Heart left ventricle (tissue), 16 donors: ENCODE results near the gene XPR1. TPM values are rescaled to one million over a fixed set of nuclear protein-coding genes. Genes with fewer than 3 reads are reported as not detected.

Source experiments
- ATAC-seq, 4 donors: fragments of 200-7000 bp; cut with Tn5 transposase; one replicate each; pipeline ENCODE4 v1.9.1; 2020 to 2022; ENCODE audit warnings: moderate library complexity in 4 of 4, mild to moderate bottlenecking in 3 of 4, moderate number of reproducible peaks in 1 of 4
- DNase-seq, 5 donors: peaks; one replicate each; pipeline ENCODE4 v3.0.0-alpha.2; 2020
- H3K27ac ChIP-seq, 12 donors: fragments of 200-600 bp; sonication (generic) in 4 of 12; one replicate each; pipeline versions ENCODE4 v1.5.0 to v1.8.0; 2016 to 2022; ENCODE audit warnings: mild to moderate bottlenecking in 2 of 12
- H3K27me3 ChIP-seq, 9 donors: fragments of 200-600 bp; sonication (generic) in 2 of 9; one replicate each; pipeline versions ENCODE4 v1.5.1 to v1.8.0; 2016 to 2022; ENCODE audit warnings: mild to moderate bottlenecking in 3 of 9
- H3K36me3 ChIP-seq, 9 donors: fragments of 200-600 bp; sonication (generic) in 2 of 9; one replicate each; pipeline versions ENCODE4 v1.5.0 to v1.8.0; 2018 to 2022; ENCODE audit warnings: mild to moderate bottlenecking in 2 of 9
- H3K4me1 ChIP-seq, 12 donors: fragments of 200-600 bp; sonication (generic) in 4 of 12; one replicate each; pipeline versions ENCODE4 v1.5.0 to v1.8.0; 2016 to 2022; ENCODE audit warnings: mild to moderate bottlenecking in 3 of 12
- H3K4me3 ChIP-seq, 12 donors: fragments of 200-600 bp; sonication (generic) in 4 of 12; one replicate each; pipeline versions ENCODE4 v1.5.0 to v1.8.0; 2017 to 2022; ENCODE audit warnings: mild to moderate bottlenecking in 9 of 12, moderate library complexity in 4 of 12
- H3K9me3 ChIP-seq, 12 donors: fragments of 200-600 bp; sonication (generic) in 4 of 12; one replicate each; pipeline versions ENCODE4 v1.5.0 to v1.8.0; 2016 to 2022; ENCODE audit warnings: mild to moderate bottlenecking in 1 of 12
- CTCF ChIP-seq, 12 donors: fragments of 200-600 bp; sonication (generic) in 4 of 12; IDR thresholded peaks; one replicate each; pipeline versions ENCODE4 v1.5.0 to v1.8.0; 2018 to 2022; ENCODE audit warnings: antibody characterized with exemption in 12 of 12, mild to moderate bottlenecking in 5 of 12
- POLR2A ChIP-seq, 2 donors: fragments of 450-650 bp; IDR thresholded peaks; one replicate each; pipeline ENCODE4 v1.6.1; 2017; ENCODE audit warnings: antibody characterized with exemption in 2 of 2, mild to moderate bottlenecking in 2 of 2, moderate library complexity in 2 of 2
- WGBS, 4 donors: extraction: QIAGEN DNeasy Blood & Tissue Kit in 2 of 4; methylation state at CpG; one replicate each; pipeline versions ENCODE4 v1.1.5 to v1.1.7; 2013 to 2018; 5-methylcytosine and 5-hydroxymethylcytosine counted together
- intact Hi-C, 10 donors: fragments of 100-400 bp; cut with DNase I; formaldehyde crosslinking; loops; one replicate each; pipeline versions ENCODE4 v1.11.1 to v1.14.2; 2022
- polyA plus RNA-seq, 2 donors: library from polyadenylated mRNA; stranded (reverse); fragments of 200-250 nt; gene quantifications; one replicate each; pipeline ENCODE4 v1.2.3, GENCODE V29; 2013
- total RNA-seq, 9 donors: library from RNA; depleted of rRNA in 2 of 9; stranded (reverse); fragments of >200 nt in 2 of 9; fragmentation: NEBNext Ultra II Directional in 3 of 9; extraction: Animal tissue kit (Norgen Biotek cat#: 25700) in 3 of 9; gene quantifications; one replicate each; pipeline versions ENCODE4 v1.1.0 to v1.2.4, GENCODE V29; 2016 to 2023
- donor health status: ischemic (EF 13 %, LVEDD 7.1; RV severe dilation, severe dysfunction).
- donor health status: healthy with polysubstance abuse.
- donor health status: DM: no; HTN: yes; CAD: no.
- donor health status: DM: no; HTN: no; CAD: no.
- donor health status: ischemic (EF 25% LVEDD 6.9; RV normal size, moderate dysfunction).
- donor health status: ischemic (EF 25% LVEDD 5.7; RV mildly dilated, moderate dysfunction).
- donor health status: healthy.
- donor health status: DM: yes; HTN: yes; CAD: no.
- donor health status: ischemic (EF 35%, LVEDD 5.7; RV mildly dilated, moderate dysfunction).
- donor health status: nonischemic (EF 11% LVEDD 7.7; RV severe dilation, severe dysfunction).
- donor health status: DM: yes; HTN: yes; CAD: no.
- donor health status: PGD.
- donor health status: ischemic (EF 29% LVEDD 5.4; RV normal size, mild dysfunction).
- donor health status: nonischemic (EF 23%, LVEDD 6.1; RV moderate dilation, normal function).

The XPR1 gene
- total and polyA plus RNA-seq, 11 donors: 18.6 to 163 (median 59.8) TPM

GRCh38 chr1:180778782-180779398, 147.1 kb downstream of the XPR1 start:
- H3K27ac ChIP-seq: no peak overlapping the region
- ATAC-seq (no peak), DNase-seq (no peak)
- H3K9me3 ChIP-seq: no peaks in the 10 kb centered on the region
- H3K27me3 ChIP-seq: no peaks in the 10 kb centered on the region
- TF ChIP-seq CTCF (IDR thresholded peaks at IDR 0.05) (peak in 4 of 12 donors; percentile 7 to 28 (median 18)), POLR2A (IDR thresholded peaks at IDR 0.05) (no peak)
- no peaks in the 10 kb centered on the region for H3K36me3 ChIP-seq
- 87 to 94% (median 91%) methylated on average over 1 of the region's 1 CpG for WGBS, 4 donors
- no peak overlapping the region for H3K4me3 ChIP-seq
- intact Hi-C loops: loop anchor here in 1 of 10 donors (10.0 kb wide), 1 partner anchor 134 kb away; no protein-coding TSS in a partner anchor
- peaks cover 0 to 27% (median 6%) of the 10 kb centered on the region in 12 donors for H3K4me1 ChIP-seq

DNA sequence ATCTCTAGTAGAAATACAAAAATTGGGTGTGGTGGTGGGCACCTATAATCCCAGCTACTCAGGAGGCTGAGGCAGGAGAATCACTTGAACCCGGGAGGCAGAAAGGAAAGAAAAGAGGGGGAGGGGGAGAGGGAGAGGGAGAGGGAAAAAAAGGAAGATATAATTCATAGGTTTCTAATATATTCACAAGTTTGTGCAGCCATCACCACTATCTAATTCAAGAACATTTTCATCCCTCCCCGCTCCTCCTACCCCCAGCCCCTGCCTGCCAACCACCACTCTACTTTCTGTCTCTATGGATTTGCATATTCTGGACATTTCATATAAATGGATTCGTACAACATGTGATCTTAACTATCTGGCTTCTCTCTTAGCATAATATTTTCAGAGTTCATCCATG, 147.8 kb downstream of the XPR1 start:
- intact Hi-C loops: loop anchor here in 1 of 10 donors (10.0 kb wide), 1 partner anchor 135 kb away; no protein-coding TSS in a partner anchor
- Histone ChIP-seq H3K27me3 (no peaks in the 10 kb centered on the region), H3K27ac (no peak overlapping the region), H3K36me3 (no peaks in the 10 kb centered on the region), H3K4me1 (peaks cover 0 to 27% (median 6%) of the 10 kb centered on the region in 12 donors), H3K9me3 (no peaks in the 10 kb centered on the region), H3K4me3 (no peak overlapping the region)
- 94 to 99% (median 96%) methylated on average over 3 of the region's 3 CpGs for WGBS, 4 donors
- TF ChIP-seq CTCF (IDR thresholded peaks at IDR 0.05) (no peak), POLR2A (IDR thresholded peaks at IDR 0.05) (no peak)
- ATAC-seq (no peak), DNase-seq (no peak)

GRCh38 chr1:180781718-180782117, 149.9 kb downstream of the XPR1 start:
- intact Hi-C loops: no loop called here
- ATAC-seq (peak in 1 of 4 donors; percentile 25), DNase-seq (no peak)
- Histone ChIP-seq H3K36me3 (no peaks in the 10 kb centered on the region), H3K9me3 (no peaks in the 10 kb centered on the region), H3K4me3 (no peak overlapping the region), H3K27ac (no peak overlapping the region), H3K4me1 (peaks cover 0 to 35% (median 6%) of the 10 kb centered on the region in 12 donors), H3K27me3 (no peaks in the 10 kb centered on the region)
- TF ChIP-seq CTCF (IDR thresholded peaks at IDR 0.05) (no peak), POLR2A (IDR thresholded peaks at IDR 0.05) (no peak)
- WGBS, 4 donors: 76 to 86% (median 83%) methylated on average over 6 of the region's 6 CpGs

- WGBS, 4 donors: 83 to 88% (median 85%) methylated on average over 3 of the region's 3 CpGs
- ATAC-seq: no peak
- intact Hi-C loops: no loop called here
These were observed 153.5 kb downstream of the XPR1 start for GRCh38 chr1:180785291-180785690.

More at GRCh38 chr1:180785291-180785690, 153.5 kb downstream of the XPR1 start:
- no peak for TF ChIP-seq POLR2A (IDR thresholded peaks at IDR 0.05)
- TF ChIP-seq CTCF (IDR thresholded peaks at IDR 0.05): no peak
- no peak overlapping the region for H3K4me3 ChIP-seq
- no peaks in the 10 kb centered on the region for H3K27me3 ChIP-seq
- DNase-seq: no peak
- H3K27ac ChIP-seq: no peak overlapping the region
- H3K9me3 ChIP-seq: no peaks in the 10 kb centered on the region
- H3K4me1 ChIP-seq: peaks cover 0 to 33% (median 10%) of the 10 kb centered on the region in 12 donors
- H3K36me3 ChIP-seq: peaks cover 0 to 21% (median 10%) of the 10 kb centered on the region in 9 donors
